Measurements from ENCODE around the gene KRTAP22-2.

GRCh38 chr21:30600787-30601186, 10.6 kb upstream of the KRTAP22-2 start, which contains the start of gene KRTAP22-1:
- TF ChIP-seq ZNF660 (tag by site-specific recombination; IDR thresholded peaks at IDR 0.05) = no peak
- no peak for TF ChIP-seq ZBTB11 (tag by site-specific recombination; conservative IDR thresholded peaks at IDR 0.05; ENCODE audit: low read depth)
- no peak for TF ChIP-seq PATZ1 (tag by site-specific recombination; IDR thresholded peaks at IDR 0.05)
- TF ChIP-seq ZNF830 (tag by site-specific recombination; IDR thresholded peaks at IDR 0.05; ENCODE audit: low read depth) = no peak

Measured in HEK293 (cell line).